H1 (cell line): ENCODE measurements around the gene FOXN3. TPM values are rescaled to one million over a fixed set of nuclear protein-coding genes. Genes with fewer than 3 reads are reported as not detected.

ENCODE experiments used
- CTCF ChIA-PET: fragments of 300-600 bp; sonication (Branson Sonifier 250); formaldehyde crosslinking; loops from one replicate; lab custom pipeline; 2021; ENCODE audit not compliant: partially characterized antibody; lab: Charles Lee
- POLR2A ChIA-PET: fragments of 300-600 bp; sonication (Branson Sonifier 250); formaldehyde crosslinking; loops from one replicate; lab custom pipeline; 2021; ENCODE audit warnings: inconsistent platforms; ENCODE audit not compliant: partially characterized antibody; lab: Charles Lee
- DNase-seq, 2 experiments: peaks; one replicate each; pipeline versions ENCODE4 v3.0.0 to v3.0.0-alpha.2; 2010 to 2022; ENCODE audit warnings: low spot score in 2 of 2, low read depth in 1 of 2, mixed read lengths in 1 of 2
- FAIRE-seq: peaks from 2 replicates; lab custom pipeline; 2011; peaks lifted over from hg19 to GRCh38; lab: Jason Lieb, UNC
- H2AFZ ChIP-seq: 2 replicates; pipeline ENCODE4 v1.8.1; 2012; ENCODE audit warnings: low read length, inconsistent platforms
- H2AK5ac ChIP-seq: 2 replicates; pipeline ENCODE4 v1.6.1; 2013; ENCODE audit warnings: low read depth, low read length
- H2BK120ac ChIP-seq: replicated peaks from 2 replicates; pipeline ENCODE3; 2013; ENCODE audit warnings: low read depth, low read length, inconsistent platforms
- H2BK12ac ChIP-seq: 2 replicates; pipeline ENCODE4 v1.6.1; 2013; ENCODE audit warnings: low read depth, low read length
- H2BK15ac ChIP-seq: 2 replicates; pipeline ENCODE4 v1.6.1; 2013; ENCODE audit warnings: low read length
- H2BK20ac ChIP-seq: 2 replicates; pipeline ENCODE4 v1.6.1; 2013; ENCODE audit warnings: low read length
- H2BK5ac ChIP-seq: 2 replicates; pipeline ENCODE4 v1.6.1; 2013; ENCODE audit warnings: low read depth, low read length
- H3K14ac ChIP-seq: 2 replicates; pipeline ENCODE4 v1.6.1; 2013; ENCODE audit warnings: inconsistent platforms; ENCODE audit not compliant: insufficient read length
- H3K18ac ChIP-seq: 2 replicates; pipeline ENCODE4 v1.6.1; 2013; ENCODE audit warnings: low read length; ENCODE audit errors: extremely low read depth
- H3K23ac ChIP-seq: 2 replicates; pipeline ENCODE4 v1.6.1; 2013; ENCODE audit warnings: inconsistent platforms; ENCODE audit not compliant: insufficient read length
- H3K23me2 ChIP-seq: 2 replicates; pipeline ENCODE4 v1.6.1; 2013; ENCODE audit warnings: low read depth, low read length
- H3K27ac ChIP-seq: 2 replicates; pipeline ENCODE4 v1.6.1; 2011; ENCODE audit warnings: low read depth, low read length, inconsistent platforms
- H3K27me3 ChIP-seq, 4 experiments: replicated peaks in 1 of 4; 1 replicate in 1 of 4; 2 replicates in 3 of 4; pipeline versions ENCODE4 v1.6.1 to v1.8.1; 2011 to 2013; ENCODE audit warnings: low read length in 3 of 4, mild to moderate bottlenecking in 3 of 4, inconsistent platforms in 2 of 4, mixed read lengths in 2 of 4, moderate library complexity in 1 of 4; ENCODE audit not compliant: control insufficient read depth in 3 of 4, insufficient read depth in 3 of 4; ENCODE audit errors: extremely low read depth in 1 of 4
- H3K36me3 ChIP-seq, 4 experiments: 2 replicates each; pipeline versions ENCODE4 v1.6.1 to v1.8.1; 2011 to 2013; ENCODE audit warnings: mild to moderate bottlenecking in 4 of 4, low read length in 3 of 4, moderate library complexity in 2 of 4, control low read depth in 1 of 4, inconsistent platforms in 1 of 4; ENCODE audit not compliant: insufficient read depth in 4 of 4, control insufficient read depth in 2 of 4
- H3K4ac ChIP-seq: replicated peaks from 2 replicates; pipeline ENCODE3; 2013; ENCODE audit warnings: low read length, low read depth, mixed read lengths, inconsistent platforms; ENCODE audit not compliant: insufficient read length
- H3K4me1 ChIP-seq, 4 experiments: replicated peaks in 1 of 4; 1 replicate in 1 of 4; 2 replicates in 3 of 4; pipeline versions ENCODE4 v1.6.1 to v1.8.1; 2011 to 2013; ENCODE audit warnings: low read length in 3 of 4, inconsistent platforms in 2 of 4, mixed read lengths in 1 of 4; ENCODE audit not compliant: insufficient read depth in 4 of 4, control insufficient read depth in 3 of 4
- H3K4me2 ChIP-seq, 2 experiments: 2 replicates each; pipeline versions ENCODE4 v1.6.1 to v1.8.1; 2011 to 2013; ENCODE audit warnings: low read depth in 2 of 2, low read length in 2 of 2, control low read depth in 1 of 2, inconsistent platforms in 1 of 2, mild to moderate bottlenecking in 1 of 2; ENCODE audit not compliant: insufficient read depth in 1 of 2
- H3K4me3 ChIP-seq, 4 experiments: fragments of 200-600, 300-600 bp in 1 of 4; sonication (generic), shearing (Covaris generic), sonication (Bioruptor Twin) in 1 of 4; 2 replicates each; pipeline versions ENCODE4 v1.5.1 to v1.8.1; 2011 to 2016; ENCODE audit warnings: low read length in 4 of 4, low read depth in 3 of 4, control low read depth in 2 of 4, inconsistent platforms in 2 of 4, mild to moderate bottlenecking in 2 of 4, mixed read lengths in 1 of 4, moderate library complexity in 1 of 4; ENCODE audit not compliant: insufficient read depth in 2 of 4; ENCODE audit errors: extremely low read depth in 1 of 4
- H3K56ac ChIP-seq: replicated peaks from 2 replicates; pipeline ENCODE3; 2013; ENCODE audit warnings: low read depth, mild to moderate bottlenecking, mixed read lengths, low read length, inconsistent platforms; ENCODE audit not compliant: insufficient read length
- H3K79me1 ChIP-seq: 2 replicates; pipeline ENCODE4 v1.6.1; 2013; ENCODE audit warnings: low read depth, low read length, control low read depth
- H3K79me2 ChIP-seq, 2 experiments: 2 replicates each; pipeline versions ENCODE4 v1.6.1 to v1.8.1; 2012 to 2013; ENCODE audit warnings: low read length in 2 of 2, mild to moderate bottlenecking in 2 of 2, inconsistent platforms in 1 of 2; ENCODE audit not compliant: insufficient read depth in 2 of 2, control insufficient read depth in 1 of 2
- H3K9ac ChIP-seq, 4 experiments: replicated peaks in 1 of 4; 1 replicate in 1 of 4; 2 replicates in 3 of 4; pipeline versions ENCODE4 v1.6.1 to v1.8.1; 2011 to 2013; ENCODE audit warnings: low read depth in 3 of 4, low read length in 3 of 4, control low read depth in 2 of 4, mild to moderate bottlenecking in 2 of 4, moderate library complexity in 2 of 4, inconsistent platforms in 1 of 4; ENCODE audit errors: extremely low read depth in 1 of 4
- H3K9me3 ChIP-seq, 2 experiments: 2 replicates each; pipeline versions ENCODE4 v1.6.1 to v1.8.1; 2012 to 2013; ENCODE audit warnings: mild to moderate bottlenecking in 2 of 2, moderate library complexity in 2 of 2, control low read depth in 1 of 2, inconsistent platforms in 1 of 2, low read depth in 1 of 2, low read length in 1 of 2, mixed read lengths in 1 of 2; ENCODE audit not compliant: insufficient read depth in 2 of 2
- H4K20me1 ChIP-seq, 2 experiments: replicated peaks in 1 of 2; 2 replicates each; pipeline versions ENCODE3 to v1.8.1; 2011 to 2013; ENCODE audit warnings: inconsistent platforms in 2 of 2, low read length in 2 of 2, mild to moderate bottlenecking in 1 of 2; ENCODE audit not compliant: insufficient read depth in 2 of 2, control insufficient read depth in 1 of 2
- H4K5ac ChIP-seq: 2 replicates; pipeline ENCODE4 v1.6.1; 2013; ENCODE audit warnings: low read length, low read depth, mixed read lengths, inconsistent platforms; ENCODE audit not compliant: insufficient read length
- H4K8ac ChIP-seq: 2 replicates; pipeline ENCODE4 v1.8.0; 2013; ENCODE audit warnings: mild to moderate bottlenecking, moderate library complexity, low read length, inconsistent platforms; ENCODE audit not compliant: insufficient read depth; ENCODE audit errors: extremely low read depth
- H4K91ac ChIP-seq: replicated peaks from 2 replicates; pipeline ENCODE3; 2013; ENCODE audit warnings: low read length, mixed read lengths, inconsistent platforms; ENCODE audit not compliant: insufficient read length
- CEBPB ChIP-seq: IDR thresholded peaks from 2 replicates; pipeline ENCODE4 v1.6.1; 2012; ENCODE audit warnings: low read depth, low read length
- WGBS, 2 experiments: shearing (Covaris generic) in 1 of 2; methylation state at CpG; one replicate each; pipeline versions ENCODE4 v1.1.6 to v1.1.7; 2013 to 2015; ENCODE audit warnings: low lambda C conversion rate in 2 of 2, mixed read lengths in 2 of 2, inconsistent platforms in 1 of 2, low coverage in 1 of 2, missing lambda C conversion rate in 1 of 2; ENCODE audit not compliant: insufficient replicate concordance in 2 of 2, insufficient coverage in 1 of 2, insufficient read length in 1 of 2; ENCODE audit errors: extremely low coverage in 1 of 2, missing lambda C conversion rate in 1 of 2; 5-methylcytosine and 5-hydroxymethylcytosine counted together
- polyA plus RNA-seq, 7 experiments: library from polyadenylated mRNA; depleted of rRNA in 3 of 7; stranded (reverse) in 5 of 7; unstranded in 2 of 7; fragments of >200 nt in 5 of 7; fragments of 200-250 nt in 2 of 7; gene quantifications; 1 replicate in 5 of 7; 2 replicates in 1 of 7; 4 replicates in 1 of 7; pipeline versions ENCODE4 v1.2.1 to v1.2.3, GENCODE V29; 2011 to 2013; ENCODE audit warnings: missing spikeins in 2 of 7, mixed read lengths in 2 of 7
- total RNA-seq: library from RNA; stranded (reverse); fragmentation: NEBNext Ultra II Directional; extraction: Animal tissue kit (Norgen Biotek cat#: 25700); gene quantifications from 2 replicates; pipeline ENCODE4 v1.2.1, GENCODE V29; 2021

The FOXN3 gene
- total and polyA plus RNA-seq, 2 of the 8 experiments (the other 6 are each of a cell fraction or from before 2014, with no cell fraction given) = 52.6 to 178 TPM

DNA sequence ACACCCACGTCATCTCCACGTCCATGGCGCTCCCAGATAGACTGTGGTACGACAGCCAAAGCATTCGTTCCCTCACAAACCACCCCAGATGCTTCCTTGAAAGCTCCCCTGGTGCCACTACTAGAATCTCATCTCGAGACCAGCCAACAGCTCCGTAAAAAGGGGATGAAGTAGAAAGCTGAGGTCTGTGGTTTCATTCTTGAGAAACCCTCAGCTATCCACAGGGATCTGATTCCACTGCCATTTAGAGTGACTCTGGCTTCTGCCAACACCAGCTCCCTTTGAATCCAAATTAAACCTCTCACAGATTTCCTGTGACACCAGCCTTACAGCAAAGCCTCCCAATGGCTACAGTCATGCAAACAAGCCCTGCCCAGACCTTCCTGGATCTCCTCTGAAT, 18.5 kb upstream of the FOXN3 start:
- Histone ChIP-seq H3K79me2 (peaks cover 0 to 69% of the 10 kb centered on the region in 2 experiments; a peak in 3 of 4 replicates), H3K36me3 (no peaks in the 10 kb centered on the region), H3K9ac (no peak overlapping the region), H2BK120ac (no peak overlapping the region), H3K23ac (no peak overlapping the region), H3K9me3 (no peaks in the 10 kb centered on the region), H4K8ac (no peak overlapping the region), H2BK15ac (peak overlapping the region; percentile 98; the same call in 1 of the 2 replicates), H2AFZ (no peak overlapping the region), H2AK5ac (peak overlapping the region; percentile 82; the same call in 1 of the 2 replicates), H2BK5ac (peak overlapping the region; percentile 93; the same call in 1 of the 2 replicates), H3K79me1 (peaks cover 3% of the 10 kb centered on the region), H3K27ac (no peak overlapping the region), H4K20me1 (no peaks in the 10 kb centered on the region), H3K14ac (no peak overlapping the region), H2BK20ac (peak overlapping the region; percentile 90; the same call in 1 of the 2 replicates), H3K4ac (no peak overlapping the region), H4K91ac (peak overlapping the region; percentile 86), H3K23me2 (no peaks in the 10 kb centered on the region), H3K4me3 (no peak overlapping the region), H3K56ac (no peak overlapping the region), H3K27me3 (no peaks in the 10 kb centered on the region), H3K18ac (peak overlapping the region; percentile 60), H4K5ac (no peak overlapping the region), H3K4me1 (peaks cover 4 to 14% (median 12%) of the 10 kb centered on the region in 4 experiments; a peak in 6 of 7 replicates), H2BK12ac (peak overlapping the region; percentile 95), H3K4me2 (no peak overlapping the region)
- no peak for FAIRE-seq
- ChIA-PET CTCF (interaction anchor here (0.6 to 1.7 kb wide), 7 partner anchors 13 to 336 kb away, joined by 3 to 6 read pairs (median 3); no protein-coding TSS in a partner anchor), POLR2A (no interaction called here)
- WGBS, 2 experiments = 95% methylated on average over 7 of the region's 7 CpGs; no CpG with 5 or more reads in 1 of the 2 experiments
- no peak for DNase-seq
- TF ChIP-seq CEBPB = no peak
